ENCODE results near the gene NINJ2. TPM values are rescaled to one million over a fixed set of nuclear protein-coding genes. Genes with fewer than 3 reads are reported as not detected.
"Not testable (repeated sequence)": the region's sequence is repeated elsewhere in the genome, so short reads cannot be mapped to it uniquely, and the experiment has no call there.

Gene NINJ2
- total RNA-seq, 2 experiments from 2014 or later: 5.4 to 7.8 TPM

DNA sequence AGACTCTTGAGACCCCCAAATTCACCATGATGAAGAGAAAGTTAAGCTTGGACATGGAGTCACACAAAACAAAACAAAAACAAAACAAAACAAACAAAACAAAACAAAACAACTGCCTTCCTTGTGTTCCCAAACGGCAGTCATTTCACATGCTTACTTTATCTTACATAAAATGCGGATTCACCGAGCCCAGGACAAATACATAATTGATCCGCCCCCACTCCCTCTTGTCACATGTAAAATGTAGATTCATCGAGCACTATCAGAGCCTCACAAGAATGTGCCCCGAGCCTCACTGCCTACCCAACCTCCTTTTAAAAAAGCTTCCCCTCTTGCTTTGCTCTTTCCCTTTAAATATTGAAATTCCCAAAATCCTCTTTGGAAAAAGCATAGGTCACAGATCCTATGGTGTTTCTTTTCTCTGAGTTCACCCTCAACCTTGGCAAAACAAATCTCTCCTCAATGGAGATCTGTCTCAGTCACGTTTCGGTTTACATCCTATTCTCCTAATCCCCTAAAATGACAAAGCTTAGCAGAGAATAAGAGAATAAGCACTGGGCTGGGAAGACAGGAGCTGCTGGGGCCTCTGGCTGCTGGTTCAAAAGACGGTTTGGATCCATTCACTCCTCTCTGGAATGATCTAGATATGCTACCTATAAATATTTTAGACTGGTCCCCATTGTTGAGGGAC, 83.7 kb downstream of the NINJ2 start:
- DNase-seq: no peak
- Mint-ChIP-seq H3K27ac (no peak overlapping the region), H3K36me3 (no peaks in the 10 kb centered on the region), H3K9me3 (no peaks in the 10 kb centered on the region), H3K27me3 (peaks cover 2% of the 10 kb centered on the region), H3K4me3 (no peak overlapping the region), H3K4me1 (peaks cover 15% of the 10 kb centered on the region)
- POLR2A ChIA-PET: interaction anchor here (0.6 kb wide), 1 partner anchor 228 kb away, joined by 5 read pairs; no protein-coding TSS in a partner anchor
- ATAC-seq (ENCODE audit: low read depth): no peak

- DNase-seq: no peak
- no peaks in the 10 kb centered on the region for H3K9me3 Mint-ChIP-seq
- peaks cover 19% of the 10 kb centered on the region for H3K4me1 Mint-ChIP-seq
- H3K27me3 Mint-ChIP-seq: no peaks in the 10 kb centered on the region
- H3K27ac Mint-ChIP-seq: no peak overlapping the region
- peaks cover 1% of the 10 kb centered on the region for H3K36me3 Mint-ChIP-seq
- no peak overlapping the region for H3K4me3 Mint-ChIP-seq
- POLR2A ChIA-PET: interaction anchor here (0.6 to 0.8 kb wide), 2 partner anchors 172 to 228 kb away, joined by 3 to 5 read pairs; no protein-coding TSS in a partner anchor
- no peak for ATAC-seq (ENCODE audit: low read depth)
Measured at GRCh38 chr12:578748-579419, 84.4 kb downstream of the NINJ2 start.

- not testable (repeated sequence) for ATAC-seq (ENCODE audit: low read depth); H3K27me3 Mint-ChIP-seq; DNase-seq; H3K36me3 Mint-ChIP-seq; H3K4me3 Mint-ChIP-seq; H3K27ac Mint-ChIP-seq; H3K9me3 Mint-ChIP-seq
- POLR2A ChIA-PET: interaction anchor here (0.8 kb wide), 1 partner anchor 173 kb away, joined by 3 read pairs; no protein-coding TSS in a partner anchor
- peaks cover 23% of the 10 kb centered on the region for H3K4me1 Mint-ChIP-seq
Measured at GRCh38 chr12:577994-578747, 85.1 kb downstream of the NINJ2 start.

DNA sequence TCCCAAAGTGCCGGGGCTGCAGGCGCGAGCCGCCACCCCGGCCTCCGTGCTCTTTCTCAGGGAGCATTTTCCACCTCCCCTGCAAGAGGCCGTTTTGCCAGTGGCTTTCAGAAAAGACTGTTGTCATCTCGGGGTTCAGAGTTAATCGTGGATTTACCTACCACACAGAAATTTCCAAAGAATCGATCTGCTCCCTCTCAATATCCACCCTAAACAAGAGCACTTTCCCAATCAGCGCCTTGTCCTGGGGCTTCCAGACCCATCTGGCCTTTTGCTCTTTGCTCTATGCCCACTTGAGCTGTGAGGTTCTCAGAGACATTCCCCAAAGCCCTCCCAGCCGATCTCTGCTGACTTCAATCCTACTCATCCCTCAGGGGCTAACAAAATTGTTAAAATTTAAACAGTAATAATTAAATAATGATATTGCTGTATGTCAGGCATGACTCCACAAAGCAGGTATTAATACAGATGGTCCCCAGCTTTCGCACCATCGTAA, 86.6 kb downstream of the NINJ2 start:
- peaks cover 33% of the 10 kb centered on the region for H3K4me1 Mint-ChIP-seq
- H3K9me3 Mint-ChIP-seq: no peaks in the 10 kb centered on the region
- H3K36me3 Mint-ChIP-seq: peaks cover 1% of the 10 kb centered on the region
- POLR2A ChIA-PET: interaction anchor here (1.0 to 3.7 kb wide), 7 partner anchors 9 to 178 kb away, joined by 3 to 38 read pairs (median 3); partner anchors contain the start of gene WNK1
- peak overlapping the region; percentile 59 for H3K4me3 Mint-ChIP-seq
- H3K27ac Mint-ChIP-seq: peak overlapping the region; percentile 78
- DNase-seq (no peak), ATAC-seq (ENCODE audit: low read depth) (no peak)
- H3K27me3 Mint-ChIP-seq: no peaks in the 10 kb centered on the region

DNA sequence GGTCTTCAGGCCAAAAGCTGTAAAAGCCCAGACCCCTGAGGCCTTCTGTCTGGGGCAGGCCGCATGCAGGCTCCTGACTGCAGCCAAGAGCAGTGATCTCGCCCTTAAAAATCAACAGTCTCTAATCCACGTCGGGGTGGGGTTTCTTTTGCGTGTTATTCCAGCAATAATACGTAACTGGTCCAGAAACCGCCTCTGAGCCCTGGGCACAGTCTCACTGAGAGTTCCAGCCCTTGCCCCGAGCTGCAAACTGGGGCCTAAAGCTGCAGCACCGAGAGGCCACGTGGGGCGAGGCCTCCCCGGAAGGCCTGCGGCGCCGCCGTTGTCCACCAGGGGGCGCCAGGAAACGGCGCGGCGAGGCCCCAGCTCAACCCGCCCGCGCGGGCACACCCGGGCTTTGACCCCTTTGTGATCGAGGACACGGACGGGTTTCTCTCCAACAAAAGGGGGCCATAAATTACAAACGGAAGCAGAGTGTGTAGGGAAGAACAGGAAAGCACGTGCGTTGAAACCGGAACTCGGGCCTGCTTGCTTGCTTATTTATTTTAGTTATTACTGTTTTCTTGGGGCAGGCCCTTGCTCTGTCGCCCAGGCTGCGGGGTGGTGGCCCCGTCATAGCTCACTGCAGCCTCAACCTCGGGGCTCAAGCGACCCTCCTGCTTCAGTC, 87.2 kb downstream of the NINJ2 start:
- POLR2A ChIA-PET: interaction anchor here (0.7 to 3.7 kb wide), 10 partner anchors 10 to 373 kb away, joined by 3 to 38 read pairs (median 4); partner anchors contain the start of genes RAD52 and WNK1
- peak; percentile 97 for DNase-seq
- H3K4me3 Mint-ChIP-seq: peak overlapping the region; percentile 59
- ATAC-seq (ENCODE audit: low read depth): peak; percentile 92
- H3K4me1 Mint-ChIP-seq: peaks cover 34% of the 10 kb centered on the region
- H3K36me3 Mint-ChIP-seq: peaks cover 1% of the 10 kb centered on the region
- no peaks in the 10 kb centered on the region for H3K9me3 Mint-ChIP-seq
- H3K27ac Mint-ChIP-seq: peak overlapping the region; percentile 78
- no peaks in the 10 kb centered on the region for H3K27me3 Mint-ChIP-seq

DNA sequence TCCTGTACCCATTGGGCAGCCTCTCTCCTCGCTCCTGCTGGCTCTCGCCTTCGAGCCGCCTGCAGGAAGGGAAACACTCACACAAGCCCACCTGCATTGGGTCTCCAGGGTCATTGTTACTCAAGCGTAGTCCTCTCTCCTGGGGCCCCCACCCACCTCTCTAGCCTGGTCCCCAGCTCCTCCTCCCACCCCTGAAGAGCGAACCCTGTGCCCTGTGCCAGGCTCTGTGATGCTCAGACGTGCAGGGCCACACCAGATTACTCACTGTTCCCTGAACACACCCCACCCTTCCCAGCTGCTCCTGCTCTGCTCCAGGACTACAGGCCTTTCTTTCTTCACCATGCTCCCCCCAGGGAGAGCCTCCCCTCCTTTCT, 88.1 kb downstream of the NINJ2 start:
- H3K36me3 Mint-ChIP-seq: peaks cover 1% of the 10 kb centered on the region
- no peaks in the 10 kb centered on the region for H3K27me3 Mint-ChIP-seq
- POLR2A ChIA-PET: interaction anchor here (0.9 to 3.7 kb wide), 6 partner anchors 12 to 180 kb away, joined by 3 to 38 read pairs (median 4); partner anchors contain the start of gene WNK1
- ATAC-seq (ENCODE audit: low read depth) (no peak), DNase-seq (no peak)
- H3K27ac Mint-ChIP-seq: peak overlapping the region; percentile 28
- H3K4me3 Mint-ChIP-seq: no peak overlapping the region
- peaks cover 34% of the 10 kb centered on the region for H3K4me1 Mint-ChIP-seq
- no peaks in the 10 kb centered on the region for H3K9me3 Mint-ChIP-seq

- Mint-ChIP-seq H3K4me1 (peaks cover 33% of the 10 kb centered on the region), H3K9me3 (no peaks in the 10 kb centered on the region), H3K27ac (peak overlapping the region; percentile 11), H3K27me3 (no peaks in the 10 kb centered on the region), H3K36me3 (peaks cover 1% of the 10 kb centered on the region), H3K4me3 (no peak overlapping the region)
- POLR2A ChIA-PET: interaction anchor here (0.6 to 3.7 kb wide), 5 partner anchors 11 to 909 kb away, joined by 3 to 38 read pairs (median 3); partner anchors contain the start of gene WNK1
- DNase-seq (no peak), ATAC-seq (ENCODE audit: low read depth) (no peak)
Measured at GRCh38 chr12:574475-575128, 88.6 kb downstream of the NINJ2 start.

- Mint-ChIP-seq H3K36me3 (peaks cover 1% of the 10 kb centered on the region), H3K27me3 (no peaks in the 10 kb centered on the region), H3K4me1 (peaks cover 40% of the 10 kb centered on the region), H3K4me3 (no peak overlapping the region), H3K27ac (peak overlapping the region; percentile 67), H3K9me3 (no peaks in the 10 kb centered on the region)
- DNase-seq (no peak), ATAC-seq (ENCODE audit: low read depth) (no peak)
- POLR2A ChIA-PET: interaction anchor here (0.7 kb wide), 3 partner anchors 68 to 332 kb away, joined by 3 to 5 read pairs (median 3); no protein-coding TSS in a partner anchor
Measured at GRCh38 chr12:573232-573631, 90.0 kb downstream of the NINJ2 start.

DNA sequence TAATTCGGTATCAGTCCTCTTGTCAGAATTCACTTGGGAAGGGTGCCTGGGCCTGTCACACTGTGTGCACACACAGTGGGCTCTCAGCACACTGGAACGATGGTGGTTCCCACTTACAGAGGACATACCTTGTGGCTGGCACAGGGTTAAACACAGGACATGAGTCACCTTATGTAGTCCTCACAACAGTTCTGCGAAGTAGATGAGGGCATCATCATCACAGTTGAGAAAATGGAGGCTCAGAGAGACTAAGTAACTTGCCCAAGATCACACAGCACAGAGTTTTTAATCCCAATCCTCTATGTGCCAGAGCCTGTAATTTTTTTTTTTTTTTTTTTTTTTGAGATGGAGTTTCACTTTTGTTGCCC, 90.7 kb downstream of the NINJ2 start:
- Mint-ChIP-seq H3K36me3 (peaks cover 1% of the 10 kb centered on the region), H3K9me3 (no peaks in the 10 kb centered on the region), H3K4me3 (peak overlapping the region; percentile 28), H3K4me1 (peaks cover 41% of the 10 kb centered on the region), H3K27ac (no peak overlapping the region), H3K27me3 (no peaks in the 10 kb centered on the region)
- DNase-seq (no peak), ATAC-seq (ENCODE audit: low read depth) (peak; percentile 43)
- POLR2A ChIA-PET: interaction anchor here (0.7 to 1.2 kb wide), 3 partner anchors 9 to 333 kb away, joined by 3 to 5 read pairs (median 4); no protein-coding TSS in a partner anchor

DNA sequence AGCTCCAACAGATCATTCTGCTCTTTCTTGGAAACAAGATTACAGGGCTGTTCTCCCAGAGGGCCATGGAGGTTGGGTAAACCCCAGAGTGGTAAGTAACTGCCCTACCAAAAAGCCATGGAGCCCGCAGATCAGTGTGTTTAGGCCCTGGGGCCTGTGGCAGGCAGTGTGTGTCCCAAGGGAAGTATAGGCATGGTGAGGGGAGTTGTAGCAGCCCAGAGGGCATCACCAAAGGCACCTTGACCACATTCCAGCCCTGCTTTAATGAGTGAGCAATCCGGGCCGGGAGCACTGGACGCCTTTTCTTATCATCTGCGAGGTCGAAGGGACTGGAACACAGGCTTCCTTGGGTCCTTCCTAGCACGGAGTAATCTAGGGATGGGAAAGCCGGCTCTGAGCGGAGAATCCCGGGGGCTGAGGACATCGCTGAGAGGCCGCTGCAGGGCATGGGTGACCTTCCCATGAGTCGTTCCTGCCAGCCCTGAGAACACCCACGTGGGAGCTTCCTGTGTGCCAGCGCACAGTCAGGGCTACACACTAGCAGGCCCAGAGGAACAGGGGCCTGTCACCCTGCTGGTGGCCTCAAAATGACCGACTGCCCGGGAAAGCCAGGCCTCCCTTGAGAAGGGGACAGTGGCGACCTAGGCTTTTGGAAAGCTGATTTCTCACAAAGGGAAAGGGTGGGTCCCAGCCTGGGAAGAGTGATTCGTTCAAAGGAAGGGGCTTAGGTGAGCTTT, 91.3 kb downstream of the NINJ2 start:
- Mint-ChIP-seq H3K27me3 (no peaks in the 10 kb centered on the region), H3K9me3 (no peaks in the 10 kb centered on the region), H3K4me3 (no peak overlapping the region), H3K4me1 (peaks cover 45% of the 10 kb centered on the region), H3K36me3 (peaks cover 1% of the 10 kb centered on the region), H3K27ac (peak overlapping the region; percentile 40)
- POLR2A ChIA-PET: interaction anchor here (1.2 kb wide), 1 partner anchor 8 kb away, joined by 4 read pairs; no protein-coding TSS in a partner anchor
- DNase-seq (no peak), ATAC-seq (ENCODE audit: low read depth) (no peak)

GRCh38 chr12:570921-571794, 92.1 kb downstream of the NINJ2 start:
- POLR2A ChIA-PET: interaction anchor here (0.9 to 3.4 kb wide), 2 partner anchors 180 to 379 kb away, joined by 4 to 14 read pairs; partner anchors contain the start of gene RAD52
- Mint-ChIP-seq H3K27me3 (no peaks in the 10 kb centered on the region), H3K4me1 (peaks cover 47% of the 10 kb centered on the region), H3K27ac (peak overlapping the region; percentile 40), H3K4me3 (peak overlapping the region; percentile 31), H3K9me3 (no peaks in the 10 kb centered on the region), H3K36me3 (peaks cover 1% of the 10 kb centered on the region)
- ATAC-seq (ENCODE audit: low read depth) (no peak), DNase-seq (no peak)
